ENCODE results near the gene AGGF1. TPM values are rescaled to one million over a fixed set of nuclear protein-coding genes. Genes with fewer than 3 reads are reported as not detected.

Gene AGGF1
- total RNA-seq, 1 experiment from 2014 or later = 26.7 TPM

DNA sequence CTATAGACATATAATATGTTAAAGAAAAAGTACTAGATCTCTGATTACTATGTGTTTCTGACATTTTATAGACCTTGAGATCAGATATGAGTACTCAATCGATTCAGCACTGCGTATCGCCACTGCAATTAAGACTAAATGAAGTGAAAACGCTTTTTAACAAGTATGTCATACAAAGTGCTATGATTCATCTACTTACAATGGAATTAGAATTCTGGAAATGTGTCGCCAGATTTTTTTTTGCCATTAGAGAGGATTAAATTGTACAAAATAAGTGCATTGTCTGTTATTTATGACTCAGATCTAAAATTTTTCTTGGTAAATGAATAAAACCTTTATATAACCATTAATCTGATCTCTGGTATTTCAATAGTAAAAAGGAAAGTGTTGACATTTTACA is 20.0 kb upstream of the AGGF1 start:
- H3K27ac ChIP-seq = no peak overlapping the region
- DNase-seq (ENCODE audit: low read depth in 1 of 2, low spot score in 2 of 2) = no peak
- peaks cover 6% of the 10 kb centered on the region for H3K27me3 ChIP-seq (replicated peaks)

DNA sequence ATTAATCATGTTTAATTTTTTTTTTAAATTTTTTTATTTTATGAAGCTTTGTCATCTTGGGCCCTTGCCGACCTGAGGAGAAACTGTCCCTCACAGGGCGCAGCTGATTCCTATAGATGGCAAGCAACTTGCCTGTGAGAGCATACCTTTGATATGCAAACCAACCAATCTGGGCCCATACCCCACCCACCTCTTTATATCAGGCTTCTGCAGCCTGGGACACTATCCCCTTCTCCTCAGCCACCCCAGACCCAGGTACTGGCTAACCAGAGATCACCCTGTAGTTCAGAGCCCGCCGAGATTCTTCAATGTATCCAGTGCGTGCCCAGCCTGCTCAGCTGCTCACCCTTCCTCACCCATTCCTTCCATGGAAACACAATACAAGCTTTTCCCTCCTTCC is 18.7 kb upstream of the AGGF1 start:
- peaks cover 6% of the 10 kb centered on the region for H3K27me3 ChIP-seq (replicated peaks)
- no peaks in the 10 kb centered on the region for H3K36me3 ChIP-seq
- no peak overlapping the region for H3K27ac ChIP-seq
- no peak for DNase-seq (ENCODE audit: low read depth in 1 of 2, low spot score in 2 of 2)
- no peak overlapping the region for H3K4me3 ChIP-seq
- H3K4me1 ChIP-seq (replicated peaks) = no peaks in the 10 kb centered on the region
- H3K9me3 ChIP-seq (replicated peaks) = no peaks in the 10 kb centered on the region

More for the DNA sequence above, 20.0 kb upstream of the AGGF1 start:
- H3K36me3 ChIP-seq = no peaks in the 10 kb centered on the region
- H3K4me3 ChIP-seq = no peak overlapping the region
- no peaks in the 10 kb centered on the region for H3K4me1 ChIP-seq (replicated peaks)
- no peaks in the 10 kb centered on the region for H3K9me3 ChIP-seq (replicated peaks)

DNA sequence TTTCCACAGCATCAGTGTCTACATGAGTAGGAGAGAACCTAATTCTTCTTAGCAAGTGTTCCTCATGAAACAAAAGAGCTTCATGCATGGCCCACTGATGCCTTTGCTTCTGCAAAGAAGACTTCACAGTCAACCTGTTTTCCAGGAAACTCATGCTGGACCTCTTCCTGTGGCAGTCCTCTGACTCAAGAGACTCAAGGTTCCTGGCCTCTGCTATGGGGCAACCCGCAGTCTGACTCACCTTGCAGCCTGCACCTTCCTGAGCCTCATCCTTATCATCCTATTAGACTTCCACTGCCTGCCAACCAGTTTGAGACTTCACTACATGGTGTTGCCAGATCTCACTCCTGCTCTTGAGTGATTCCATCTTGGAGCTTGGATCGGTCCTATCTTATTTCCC is 17.6 kb upstream of the AGGF1 start:
- Histone ChIP-seq H3K27ac (no peak overlapping the region), H3K27me3 (replicated peaks) (peaks cover 6% of the 10 kb centered on the region)
- DNase-seq (ENCODE audit: low read depth in 1 of 2, low spot score in 2 of 2) = no peak

DNA sequence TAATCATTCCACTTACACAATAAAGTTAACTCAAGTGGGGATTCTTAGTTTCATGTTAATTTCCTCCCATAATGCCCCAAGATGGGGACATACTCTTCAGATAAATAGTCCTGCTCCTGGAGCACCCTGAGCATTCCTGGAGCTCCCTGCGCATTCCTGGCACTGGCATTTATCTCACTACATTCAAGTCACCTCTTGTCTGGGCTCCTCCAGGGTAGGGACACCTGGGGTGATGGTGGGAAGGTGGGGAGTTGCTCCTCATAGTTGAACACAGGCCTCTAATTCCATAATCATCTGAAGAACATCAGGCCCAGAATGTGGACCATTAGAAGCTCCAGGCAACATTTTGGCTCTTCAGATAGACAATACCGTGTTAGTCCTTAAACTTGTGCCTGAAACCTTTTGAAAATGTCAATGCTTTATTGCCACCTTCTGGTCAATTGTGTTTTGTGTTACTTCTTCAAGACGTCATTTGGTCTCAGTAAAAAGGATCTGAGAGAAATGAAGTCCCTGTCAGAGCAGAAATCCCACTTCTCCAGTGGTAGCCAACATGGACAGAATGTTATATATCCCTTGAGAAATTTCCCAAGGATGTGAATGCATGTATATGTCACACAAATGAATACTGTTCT is 14.2 kb upstream of the AGGF1 start:
- Histone ChIP-seq H3K27me3 (replicated peaks) (peaks cover 2% of the 10 kb centered on the region; the same call in 1 of the 2 replicates), H3K4me3 (no peak overlapping the region), H3K9me3 (replicated peaks) (no peaks in the 10 kb centered on the region), H3K36me3 (no peaks in the 10 kb centered on the region), H3K27ac (no peak overlapping the region), H3K4me1 (replicated peaks) (no peaks in the 10 kb centered on the region)
- peak in 1 of 2 experiments; percentile 36 for DNase-seq (ENCODE audit: low read depth in 1 of 2, low spot score in 2 of 2)

More for the DNA sequence above, 17.6 kb upstream of the AGGF1 start:
- no peaks in the 10 kb centered on the region for H3K36me3 ChIP-seq
- H3K4me3 ChIP-seq = no peak overlapping the region
- no peaks in the 10 kb centered on the region for H3K4me1 ChIP-seq (replicated peaks)
- no peaks in the 10 kb centered on the region for H3K9me3 ChIP-seq (replicated peaks)

DNA sequence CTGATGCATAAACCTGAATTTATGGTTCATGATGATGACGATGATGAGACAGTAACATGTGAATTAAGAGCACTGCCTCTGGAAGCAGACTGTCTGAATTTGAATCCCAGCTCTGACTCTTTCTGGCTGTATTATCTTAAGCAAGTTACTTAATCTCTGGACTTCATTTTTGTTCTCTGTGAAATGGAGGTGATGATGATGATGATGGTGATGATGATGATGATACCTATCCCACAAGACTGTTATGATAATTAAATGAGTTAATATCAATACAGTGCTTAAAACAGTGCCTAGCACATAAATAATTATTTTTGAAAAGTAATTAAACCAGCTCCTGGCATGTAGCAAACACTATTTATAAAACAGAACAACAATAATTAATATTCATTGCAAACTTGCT is 13.2 kb upstream of the AGGF1 start:
- no peaks in the 10 kb centered on the region for H3K4me1 ChIP-seq (replicated peaks)
- H3K36me3 ChIP-seq = no peaks in the 10 kb centered on the region
- H3K27ac ChIP-seq = no peak overlapping the region
- no peaks in the 10 kb centered on the region for H3K27me3 ChIP-seq (replicated peaks)
- no peak overlapping the region for H3K4me3 ChIP-seq
- DNase-seq (ENCODE audit: low read depth in 1 of 2, low spot score in 2 of 2) = no peak
- H3K9me3 ChIP-seq (replicated peaks) = no peaks in the 10 kb centered on the region

DNA sequence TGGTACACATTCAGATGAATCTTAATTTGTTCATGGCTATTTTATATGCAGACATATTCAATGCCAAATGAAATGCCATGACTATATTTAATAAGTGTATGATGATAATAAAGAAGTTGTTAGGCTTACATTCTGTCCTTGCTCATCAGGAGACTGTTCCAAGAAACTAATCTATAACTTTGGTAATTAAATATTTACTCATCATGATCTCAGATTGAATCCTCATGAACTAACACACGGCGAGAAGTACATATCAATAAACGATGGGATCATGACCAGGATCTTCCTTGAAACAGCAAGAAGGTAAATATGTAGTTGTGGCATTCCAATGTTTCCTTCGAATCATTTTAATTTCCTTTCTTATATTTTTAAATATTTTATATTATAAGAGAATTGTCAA is 12.5 kb upstream of the AGGF1 start:
- no peak overlapping the region for H3K27ac ChIP-seq
- H3K4me3 ChIP-seq = no peak overlapping the region
- H3K27me3 ChIP-seq (replicated peaks) = 0 out of 2 replicates have a peak, but pooled peaks cover 1% of the 10 kb centered on the region
- no peaks in the 10 kb centered on the region for H3K4me1 ChIP-seq (replicated peaks)
- no peaks in the 10 kb centered on the region for H3K9me3 ChIP-seq (replicated peaks)
- DNase-seq (ENCODE audit: low read depth in 1 of 2, low spot score in 2 of 2) = no peak
- no peaks in the 10 kb centered on the region for H3K36me3 ChIP-seq

DNA sequence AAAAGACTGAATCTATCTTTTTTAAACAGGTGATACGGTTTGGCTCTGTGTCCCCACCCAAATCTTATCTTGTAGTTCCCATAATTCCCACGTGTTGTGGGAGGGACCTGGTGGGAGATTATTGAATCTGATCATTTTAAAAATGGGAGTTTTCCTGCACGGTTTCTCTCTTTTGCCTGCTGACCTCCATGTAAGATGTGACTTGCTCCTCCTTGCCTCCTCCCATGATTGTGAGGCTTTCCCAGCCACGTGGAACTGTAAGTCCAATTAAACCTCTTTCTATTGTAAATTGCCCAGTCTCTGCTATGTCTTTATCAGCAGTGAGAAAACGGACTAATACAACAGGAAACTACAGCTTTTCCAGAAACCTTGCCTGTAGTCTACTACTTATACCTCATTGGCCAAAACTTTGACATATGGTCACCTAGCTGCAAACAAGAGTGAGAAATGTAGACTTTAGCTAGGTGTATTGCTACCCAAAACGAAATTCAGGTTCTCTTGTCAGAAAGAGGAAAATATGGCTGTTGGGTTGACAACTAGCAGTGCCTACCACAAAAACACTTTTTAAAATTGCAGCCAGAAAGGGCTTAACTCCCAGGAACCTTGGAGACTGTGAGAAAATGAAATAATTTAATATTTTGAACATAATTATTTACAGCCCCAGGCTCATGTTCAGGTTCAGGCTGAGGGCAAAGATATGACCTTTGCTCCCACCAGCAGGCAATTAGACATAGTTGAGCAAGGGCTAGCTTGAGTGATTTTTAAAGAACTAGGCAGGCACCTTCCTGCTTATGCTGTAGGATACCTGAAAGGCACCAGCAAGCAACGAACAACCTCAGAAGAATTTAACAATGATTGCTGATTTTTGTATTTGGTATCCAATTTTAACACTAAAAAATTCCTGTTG is 7.4 kb upstream of the AGGF1 start:
- no peak overlapping the region for H3K4me3 ChIP-seq
- no peak for DNase-seq (ENCODE audit: low read depth in 1 of 2, low spot score in 2 of 2)
- H3K36me3 ChIP-seq = no peaks in the 10 kb centered on the region
- H3K4me1 ChIP-seq (replicated peaks) = no peaks in the 10 kb centered on the region
- H3K9me3 ChIP-seq (replicated peaks) = 0 out of 2 replicates have a peak, but pooled peaks cover 3% of the 10 kb centered on the region
- H3K27ac ChIP-seq = no peak overlapping the region
- H3K27me3 ChIP-seq (replicated peaks) = 0 out of 2 replicates have a peak, but pooled peaks cover 6% of the 10 kb centered on the region

DNA sequence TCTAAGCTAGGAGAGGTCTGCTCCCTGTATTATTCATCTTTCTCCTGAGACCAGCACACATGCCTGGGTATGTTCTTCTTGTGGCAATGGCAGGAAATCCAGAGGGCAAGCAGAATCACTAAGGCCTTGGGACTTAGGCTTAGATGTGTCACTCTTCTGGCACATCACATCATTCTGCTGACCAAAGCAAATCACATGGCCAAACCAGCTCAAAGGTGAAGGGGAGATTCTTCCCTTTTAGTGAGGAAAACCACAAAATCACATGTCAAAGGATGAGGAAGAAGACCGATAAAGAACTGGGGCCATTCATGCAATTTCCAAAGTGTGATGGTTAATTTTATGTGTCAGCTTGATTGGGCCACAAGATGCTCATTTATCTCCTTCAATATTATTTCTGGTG is 5.7 kb upstream of the AGGF1 start:
- DNase-seq (ENCODE audit: low read depth in 1 of 2, low spot score in 2 of 2) = no peak
- H3K4me3 ChIP-seq = no peak overlapping the region
- no peak overlapping the region for H3K27ac ChIP-seq
- 0 out of 2 replicates have a peak, but pooled peaks cover 6% of the 10 kb centered on the region for H3K27me3 ChIP-seq (replicated peaks)
- H3K9me3 ChIP-seq (replicated peaks) = peaks cover 8% of the 10 kb centered on the region
- H3K36me3 ChIP-seq = no peaks in the 10 kb centered on the region
- no peaks in the 10 kb centered on the region; the same call in 1 of the 2 replicates for H3K4me1 ChIP-seq (replicated peaks)

DNA sequence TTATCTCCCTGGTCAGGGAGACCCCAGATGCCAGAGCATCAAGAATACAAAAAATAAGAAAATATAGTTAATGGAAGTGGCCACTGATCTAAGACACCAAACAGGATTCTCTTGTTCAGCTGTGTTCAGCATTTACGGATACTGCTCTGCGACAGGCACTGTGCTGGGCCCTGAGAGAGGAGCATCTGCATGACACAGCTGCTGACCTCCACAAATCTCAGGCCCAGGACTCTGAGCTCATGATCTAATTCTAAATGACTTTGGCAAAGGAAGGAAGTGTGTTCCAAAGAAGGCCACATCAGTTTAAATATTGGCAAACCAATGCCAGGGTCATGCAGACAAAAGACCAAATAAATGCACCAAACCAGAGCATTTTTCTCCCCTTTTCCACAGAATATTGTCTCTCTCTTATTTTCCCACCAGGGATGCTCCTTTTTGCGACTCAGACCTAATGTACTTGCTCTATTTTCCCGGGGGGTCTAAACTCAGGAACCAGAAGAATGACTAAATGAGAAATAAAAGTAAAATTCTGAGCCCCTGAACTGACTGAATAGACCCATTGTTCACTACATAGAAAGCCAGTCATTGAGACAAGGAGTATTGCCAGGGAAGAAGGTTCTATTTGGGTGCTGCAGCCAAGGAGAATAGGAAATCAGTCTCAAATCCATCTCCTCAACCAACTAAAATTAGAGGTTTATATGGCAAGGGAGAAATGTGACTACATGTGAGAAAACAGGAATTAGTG is 1.4 kb upstream of the AGGF1 start:
- no peak overlapping the region for H3K4me3 ChIP-seq
- H3K36me3 ChIP-seq = peaks cover 6% of the 10 kb centered on the region
- H3K9me3 ChIP-seq (replicated peaks) = peaks cover 10% of the 10 kb centered on the region
- H3K27ac ChIP-seq = no peak overlapping the region
- DNase-seq (ENCODE audit: low read depth in 1 of 2, low spot score in 2 of 2) = no peak
- H3K4me1 ChIP-seq (replicated peaks) = peaks cover 9% of the 10 kb centered on the region
- H3K27me3 ChIP-seq (replicated peaks) = no peaks in the 10 kb centered on the region

DNA sequence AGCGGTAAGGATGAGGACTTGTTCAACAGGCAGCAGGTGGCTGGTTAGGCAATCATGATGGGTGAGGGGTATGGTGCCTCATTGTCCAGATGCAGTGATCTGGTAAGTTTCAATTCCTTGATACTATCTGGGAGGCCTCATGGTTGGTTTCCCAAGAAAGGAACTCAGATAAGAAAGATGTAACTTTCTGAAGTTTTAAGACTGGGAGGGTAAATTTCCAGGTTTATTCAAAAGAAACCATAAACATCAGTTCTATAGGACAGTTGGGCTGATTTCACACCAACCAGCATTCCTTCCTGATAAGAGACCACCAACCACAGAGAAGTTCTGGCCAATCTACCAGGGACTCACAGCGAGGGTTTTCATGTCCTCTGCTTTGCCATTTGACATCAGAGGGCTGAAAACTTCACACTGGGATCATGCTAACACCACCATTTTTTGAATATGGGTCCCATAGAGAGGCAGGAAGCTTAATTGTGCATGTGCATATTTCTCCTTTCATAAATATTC is 773 bp upstream of the AGGF1 start:
- DNase-seq (ENCODE audit: low read depth in 1 of 2, low spot score in 2 of 2) = no peak
- H3K4me1 ChIP-seq (replicated peaks) = peaks cover 9% of the 10 kb centered on the region
- no peak overlapping the region for H3K27ac ChIP-seq
- peaks cover 10% of the 10 kb centered on the region for H3K9me3 ChIP-seq (replicated peaks)
- H3K27me3 ChIP-seq (replicated peaks) = no peaks in the 10 kb centered on the region
- no peak overlapping the region for H3K4me3 ChIP-seq
- H3K36me3 ChIP-seq = peaks cover 7% of the 10 kb centered on the region

DNA sequence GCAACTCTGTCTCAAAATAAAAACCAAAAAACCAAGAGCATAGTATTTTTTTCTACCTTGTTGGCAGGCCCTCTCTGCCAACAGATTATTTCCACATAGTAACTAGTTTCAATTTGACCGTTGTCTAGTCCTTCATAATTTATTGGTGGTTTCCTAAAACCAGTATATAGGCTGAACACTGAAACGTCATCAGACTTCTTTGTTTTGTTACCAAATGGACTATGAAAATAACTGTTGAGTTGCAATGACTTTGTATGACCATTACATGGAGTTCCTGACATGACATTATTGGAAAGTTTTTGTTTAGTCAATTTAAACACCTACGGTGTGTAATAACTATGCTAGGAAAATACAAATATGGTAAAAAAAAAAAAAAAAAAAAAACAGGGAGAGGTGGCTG is 1.7 kb downstream of the AGGF1 start:
- H3K9me3 ChIP-seq (replicated peaks) = peaks cover 7% of the 10 kb centered on the region
- H3K4me3 ChIP-seq = no peak overlapping the region
- H3K27me3 ChIP-seq (replicated peaks) = no peaks in the 10 kb centered on the region

DNA sequence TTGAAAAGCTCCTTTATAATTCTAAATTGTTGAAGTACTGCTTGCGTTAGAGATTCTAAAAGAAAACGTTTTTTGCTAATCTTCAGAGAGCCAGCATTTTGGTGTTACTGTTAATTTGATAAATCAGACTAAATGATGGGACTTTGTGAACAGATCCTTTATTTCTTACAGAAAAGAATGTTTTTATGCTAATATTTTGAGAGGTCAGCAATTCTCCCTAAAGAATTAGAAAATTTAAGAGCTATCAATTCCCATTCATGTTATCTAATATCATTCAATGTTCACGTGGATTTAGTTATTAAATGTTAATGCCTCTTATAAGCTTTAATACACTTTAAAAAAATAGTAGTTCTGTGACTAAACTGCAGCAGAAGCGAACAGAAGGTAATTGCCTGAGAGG is 2.4 kb downstream of the AGGF1 start:
- DNase-seq (ENCODE audit: low read depth in 1 of 2, low spot score in 2 of 2) = no peak
- no peak overlapping the region for H3K4me3 ChIP-seq
- H3K4me1 ChIP-seq (replicated peaks) = peaks cover 9% of the 10 kb centered on the region
- peaks cover 31% of the 10 kb centered on the region for H3K36me3 ChIP-seq
- H3K27me3 ChIP-seq (replicated peaks) = no peaks in the 10 kb centered on the region
- H3K9me3 ChIP-seq (replicated peaks) = peaks cover 7% of the 10 kb centered on the region
- H3K27ac ChIP-seq = no peak overlapping the region

More for the DNA sequence above, 1.7 kb downstream of the AGGF1 start:
- H3K27ac ChIP-seq = no peak overlapping the region
- no peak for DNase-seq (ENCODE audit: low read depth in 1 of 2, low spot score in 2 of 2)
- H3K36me3 ChIP-seq = peaks cover 26% of the 10 kb centered on the region
- peaks cover 9% of the 10 kb centered on the region for H3K4me1 ChIP-seq (replicated peaks)

DNA sequence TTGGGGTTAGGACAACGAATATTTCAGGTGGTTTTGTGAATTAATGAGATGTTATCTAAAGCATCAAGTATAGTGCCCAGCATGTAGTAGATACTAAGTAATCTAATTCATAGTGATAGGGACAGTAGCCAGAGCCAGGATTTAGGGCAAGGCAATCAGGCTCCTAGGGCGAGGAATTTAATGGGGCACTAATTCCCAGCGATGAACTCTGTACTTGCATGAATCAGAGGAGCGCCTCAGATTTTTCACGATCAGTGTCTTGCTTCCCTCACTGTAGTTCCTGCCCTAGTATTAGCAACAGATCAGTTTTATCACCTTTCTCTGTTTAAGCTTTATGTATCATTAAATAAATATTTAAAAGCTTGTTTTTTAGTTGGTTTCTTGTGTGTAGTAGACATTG is 3.1 kb downstream of the AGGF1 start:
- H3K27ac ChIP-seq = no peak overlapping the region
- DNase-seq (ENCODE audit: low read depth in 1 of 2, low spot score in 2 of 2) = no peak
- H3K36me3 ChIP-seq = peaks cover 36% of the 10 kb centered on the region
- peaks cover 9% of the 10 kb centered on the region for H3K4me1 ChIP-seq (replicated peaks)
- H3K9me3 ChIP-seq (replicated peaks) = peaks cover 7% of the 10 kb centered on the region
- no peak overlapping the region for H3K4me3 ChIP-seq
- no peaks in the 10 kb centered on the region for H3K27me3 ChIP-seq (replicated peaks)
